ENCODE results near the gene SPATA32.

GRCh38 chr17:45265821-45266220 lies 3.9 kb upstream of the SPATA32 start:
- TF ChIP-seq YY1 (IDR thresholded peaks at IDR 0.05; ENCODE audit: extremely low read depth, insufficient replicate concordance, low read depth, low read length) (no peak), CTCF (IDR thresholded peaks at IDR 0.05 in 2 of 3, conservative IDR thresholded peaks at IDR 0.05 in 1 of 3; ENCODE audit: borderline replicate concordance in 1 of 3, insufficient read depth in 1 of 3, low read depth in 2 of 3, low read length in 2 of 3) (no peak), CEBPB (IDR thresholded peaks at IDR 0.05; ENCODE audit: low read depth) (no peak), ATF3 (IDR thresholded peaks at IDR 0.05) (no peak), CBX3 (IDR thresholded peaks at IDR 0.05; ENCODE audit: low read depth) (no peak), POLR2AphosphoS5 (IDR thresholded peaks at IDR 0.05; ENCODE audit: low read depth, low read length) (no peak), POLR2A (IDR thresholded peaks at IDR 0.05; ENCODE audit: borderline replicate concordance, extremely low read depth, insufficient read depth, insufficient read length) (no peak), TCF7L2 (IDR thresholded peaks at IDR 0.05; ENCODE audit: borderline replicate concordance, extremely low read depth, insufficient read depth, insufficient read length) (no peak), EZH2 (IDR thresholded peaks at IDR 0.05) (no peak), RAD21 (IDR thresholded peaks at IDR 0.05; ENCODE audit: low read depth) (no peak), ELF1 (IDR thresholded peaks at IDR 0.05; ENCODE audit: borderline replicate concordance, low read depth) (no peak)

All from HCT116 (cell line).